Activated naive CD4-positive, alpha-beta T cell treated with anti-CD3 and anti-CD28 coated beads, Interleukin-2, amount 50 U/mL, for 24 hours (primary cell): ENCODE data around the gene FFAR3.

Experiments used
- H3K27ac Mint-ChIP-seq: one replicate; pipeline ENCODE4 v1.8.0; 2021; ENCODE audit warnings: mild to moderate bottlenecking, mixed read lengths
- H3K27me3 Mint-ChIP-seq: one replicate; pipeline ENCODE4 v1.8.0; 2021; ENCODE audit warnings: mixed read lengths
- H3K36me3 Mint-ChIP-seq: one replicate; pipeline ENCODE4 v1.8.0; 2021; ENCODE audit warnings: mixed read lengths
- H3K4me1 Mint-ChIP-seq: one replicate; pipeline ENCODE4 v1.8.0; 2021; ENCODE audit warnings: mixed read lengths
- H3K4me3 Mint-ChIP-seq: one replicate; pipeline ENCODE4 v1.8.0; 2021; ENCODE audit warnings: mild to moderate bottlenecking, mixed read lengths
- H3K9me3 Mint-ChIP-seq: one replicate; pipeline ENCODE4 v1.8.0; 2021; ENCODE audit warnings: mixed read lengths

The FFAR3 gene

DNA sequence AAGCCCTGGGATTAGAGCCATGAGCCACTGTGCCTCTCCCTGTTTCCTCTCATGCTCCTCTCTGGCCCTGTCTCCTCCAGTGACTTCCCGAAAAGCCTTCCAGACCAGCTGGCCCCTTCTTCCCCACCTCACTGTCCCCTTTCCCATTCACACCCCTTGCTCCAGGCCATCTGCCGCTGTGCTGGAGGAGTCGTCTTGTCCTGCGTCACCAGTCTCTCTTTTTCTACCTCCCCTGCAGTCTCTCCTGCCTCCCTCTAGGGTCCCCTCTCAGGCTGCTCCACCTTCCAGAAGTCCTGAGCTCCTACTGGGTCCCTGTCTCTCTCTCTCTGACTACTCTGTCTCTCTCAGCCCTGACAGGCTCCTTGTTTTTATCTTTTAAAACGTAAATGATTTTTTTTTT lies 15.8 kb upstream of the FFAR3 start:
- H3K27ac Mint-ChIP-seq: no peak overlapping the region
- H3K4me3 Mint-ChIP-seq: no peak overlapping the region
- H3K27me3 Mint-ChIP-seq: no peaks in the 10 kb centered on the region
- H3K4me1 Mint-ChIP-seq: peaks cover 19% of the 10 kb centered on the region
- no peaks in the 10 kb centered on the region for H3K36me3 Mint-ChIP-seq
- no peaks in the 10 kb centered on the region for H3K9me3 Mint-ChIP-seq

DNA sequence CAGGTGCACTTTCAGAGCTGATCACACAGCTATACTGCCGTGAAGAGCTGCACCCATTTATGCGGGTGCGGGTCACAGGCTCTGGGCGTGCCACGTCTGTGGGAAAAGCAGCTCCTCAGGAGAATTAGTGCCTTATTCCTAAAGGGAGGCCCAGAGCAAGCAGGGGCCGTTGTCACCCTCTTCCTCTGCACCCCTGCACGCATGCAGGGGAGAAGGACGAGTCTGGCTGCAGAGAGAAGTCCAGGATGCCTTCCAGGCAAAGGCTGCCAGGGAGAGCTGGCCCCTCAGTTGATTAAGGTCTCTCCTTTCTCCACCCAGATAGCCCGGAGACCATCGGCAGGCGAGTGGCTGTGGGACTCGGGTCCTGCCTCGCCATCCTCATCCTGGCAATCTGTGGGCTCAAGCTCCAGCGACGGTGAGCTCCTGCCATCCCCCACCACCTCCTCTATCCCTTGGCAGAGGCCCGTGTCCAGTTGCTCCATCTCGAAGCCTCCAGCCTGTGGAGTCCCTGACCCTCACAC lies 13.7 kb upstream of the FFAR3 start:
- Mint-ChIP-seq H3K4me1 (peaks cover 27% of the 10 kb centered on the region), H3K27ac (no peak overlapping the region), H3K4me3 (no peak overlapping the region), H3K9me3 (no peaks in the 10 kb centered on the region), H3K27me3 (no peaks in the 10 kb centered on the region), H3K36me3 (no peaks in the 10 kb centered on the region)

DNA sequence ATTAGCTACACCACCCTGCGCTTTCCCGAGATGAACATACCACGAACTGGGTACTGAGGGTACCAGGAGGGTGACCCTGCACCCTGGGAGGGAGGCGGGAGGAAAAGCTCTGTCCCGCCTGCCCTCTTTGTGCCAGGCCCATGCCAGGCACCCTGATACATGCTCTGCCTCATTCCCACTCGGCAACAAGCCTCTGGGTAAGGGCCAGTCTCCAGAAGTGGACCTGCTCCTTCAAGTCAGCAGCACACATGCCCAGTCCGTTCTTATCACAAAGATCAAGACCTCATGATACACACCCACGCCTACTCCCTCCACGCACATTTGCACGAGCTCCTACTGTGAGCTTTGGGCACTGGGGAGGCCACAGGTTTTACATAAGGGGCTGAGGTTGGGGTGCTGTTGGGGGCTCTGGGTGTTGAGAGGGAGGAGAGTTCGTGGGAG lies 12.6 kb upstream of the FFAR3 start:
- H3K27ac Mint-ChIP-seq: peak overlapping the region; percentile 70
- H3K4me1 Mint-ChIP-seq: peaks cover 27% of the 10 kb centered on the region
- no peaks in the 10 kb centered on the region for H3K9me3 Mint-ChIP-seq
- H3K36me3 Mint-ChIP-seq: no peaks in the 10 kb centered on the region
- H3K27me3 Mint-ChIP-seq: no peaks in the 10 kb centered on the region
- H3K4me3 Mint-ChIP-seq: no peak overlapping the region

- H3K36me3 Mint-ChIP-seq: no peaks in the 10 kb centered on the region
- H3K9me3 Mint-ChIP-seq: no peaks in the 10 kb centered on the region
- peak overlapping the region; percentile 73 for H3K4me3 Mint-ChIP-seq
- no peaks in the 10 kb centered on the region for H3K27me3 Mint-ChIP-seq
- peaks cover 27% of the 10 kb centered on the region for H3K4me1 Mint-ChIP-seq
- H3K27ac Mint-ChIP-seq: peak overlapping the region; percentile 94
Measured at GRCh38 chr19:35346193-35347052, 11.8 kb upstream of the FFAR3 start.

- Mint-ChIP-seq H3K9me3 (no peaks in the 10 kb centered on the region), H3K27ac (peak within 1 kb of the TSS; percentile 94), H3K4me1 (peaks cover 27% of the 10 kb centered on the region), H3K4me3 (peak within 1 kb of the TSS; percentile 73), H3K27me3 (no peaks in the 10 kb centered on the region), H3K36me3 (no peaks in the 10 kb centered on the region)
Measured at GRCh38 chr19:35347171-35347929, 10.9 kb upstream of the FFAR3 start, which contains the start of gene FFAR1. Gene FFAR1, plus strand, starts transcription at chr19:35347902. Its CDS starts 3,650 bp downstream, at chr19:35351552.

- peak overlapping the region; percentile 94 for H3K27ac Mint-ChIP-seq
- H3K9me3 Mint-ChIP-seq: no peaks in the 10 kb centered on the region
- H3K36me3 Mint-ChIP-seq: no peaks in the 10 kb centered on the region
- no peaks in the 10 kb centered on the region for H3K27me3 Mint-ChIP-seq
- H3K4me3 Mint-ChIP-seq: peak overlapping the region; percentile 73
- H3K4me1 Mint-ChIP-seq: peaks cover 32% of the 10 kb centered on the region
Measured at GRCh38 chr19:35347930-35348298, 10.3 kb upstream of the FFAR3 start.

DNA sequence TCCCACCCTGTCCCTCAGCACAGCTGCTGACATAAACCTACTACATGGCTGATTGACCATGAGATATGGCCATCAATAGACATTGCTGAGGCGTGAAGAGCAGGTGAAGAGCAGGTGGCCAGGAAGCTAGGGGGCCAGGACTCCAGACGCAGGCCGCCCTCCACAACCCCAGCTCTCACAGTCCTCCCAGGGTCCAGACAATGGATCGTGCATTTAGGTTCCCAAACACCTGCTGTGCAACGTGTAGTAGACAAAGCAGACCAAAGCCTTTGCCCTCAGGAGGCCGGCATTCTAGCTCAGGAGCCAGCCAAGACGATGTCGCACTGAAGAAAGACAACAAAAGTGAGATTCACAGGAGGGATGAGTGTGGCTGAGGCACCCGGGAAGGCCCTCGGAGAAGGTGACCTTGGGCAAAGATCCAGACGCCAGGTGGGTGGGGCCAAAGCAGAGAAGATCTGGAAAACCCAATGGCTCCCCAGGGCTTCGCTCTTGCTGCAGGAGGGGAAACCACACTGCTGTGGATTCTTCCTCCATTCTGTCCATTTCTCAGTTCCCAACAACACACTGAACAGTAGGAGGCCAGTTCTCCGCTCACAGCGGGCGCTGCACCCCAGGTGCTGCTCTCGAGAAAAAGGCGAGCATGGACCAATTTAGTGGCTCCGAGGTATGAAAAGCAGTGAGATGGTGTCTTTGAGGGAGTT lies 9.2 kb upstream of the FFAR3 start:
- Mint-ChIP-seq H3K4me3 (no peak overlapping the region), H3K27me3 (no peaks in the 10 kb centered on the region), H3K36me3 (no peaks in the 10 kb centered on the region), H3K27ac (peak overlapping the region; percentile 14), H3K9me3 (no peaks in the 10 kb centered on the region), H3K4me1 (peaks cover 33% of the 10 kb centered on the region)

- H3K36me3 Mint-ChIP-seq: no peaks in the 10 kb centered on the region
- H3K9me3 Mint-ChIP-seq: no peaks in the 10 kb centered on the region
- no peak overlapping the region for H3K4me3 Mint-ChIP-seq
- peak overlapping the region; percentile 14 for H3K27ac Mint-ChIP-seq
- peaks cover 33% of the 10 kb centered on the region for H3K4me1 Mint-ChIP-seq
- no peaks in the 10 kb centered on the region for H3K27me3 Mint-ChIP-seq
Measured at GRCh38 chr19:35349614-35350521, 8.4 kb upstream of the FFAR3 start.

GRCh38 chr19:35350591-35350990 lies 7.7 kb upstream of the FFAR3 start:
- H3K27me3 Mint-ChIP-seq: no peaks in the 10 kb centered on the region
- H3K4me3 Mint-ChIP-seq: no peak overlapping the region
- peak overlapping the region; percentile 30 for H3K27ac Mint-ChIP-seq
- H3K9me3 Mint-ChIP-seq: no peaks in the 10 kb centered on the region
- no peaks in the 10 kb centered on the region for H3K36me3 Mint-ChIP-seq
- H3K4me1 Mint-ChIP-seq: peaks cover 32% of the 10 kb centered on the region

GRCh38 chr19:35351411-35352176 lies 6.7 kb upstream of the FFAR3 start:
- H3K4me1 Mint-ChIP-seq: peaks cover 22% of the 10 kb centered on the region
- no peaks in the 10 kb centered on the region for H3K36me3 Mint-ChIP-seq
- H3K4me3 Mint-ChIP-seq: no peak overlapping the region
- no peaks in the 10 kb centered on the region for H3K27me3 Mint-ChIP-seq
- H3K9me3 Mint-ChIP-seq: no peaks in the 10 kb centered on the region
- no peak overlapping the region for H3K27ac Mint-ChIP-seq

GRCh38 chr19:35352177-35352447 lies 6.1 kb upstream of the FFAR3 start:
- H3K27me3 Mint-ChIP-seq: no peaks in the 10 kb centered on the region
- H3K9me3 Mint-ChIP-seq: no peaks in the 10 kb centered on the region
- peaks cover 17% of the 10 kb centered on the region for H3K4me1 Mint-ChIP-seq
- H3K36me3 Mint-ChIP-seq: no peaks in the 10 kb centered on the region
- no peak overlapping the region for H3K4me3 Mint-ChIP-seq
- no peak overlapping the region for H3K27ac Mint-ChIP-seq

DNA sequence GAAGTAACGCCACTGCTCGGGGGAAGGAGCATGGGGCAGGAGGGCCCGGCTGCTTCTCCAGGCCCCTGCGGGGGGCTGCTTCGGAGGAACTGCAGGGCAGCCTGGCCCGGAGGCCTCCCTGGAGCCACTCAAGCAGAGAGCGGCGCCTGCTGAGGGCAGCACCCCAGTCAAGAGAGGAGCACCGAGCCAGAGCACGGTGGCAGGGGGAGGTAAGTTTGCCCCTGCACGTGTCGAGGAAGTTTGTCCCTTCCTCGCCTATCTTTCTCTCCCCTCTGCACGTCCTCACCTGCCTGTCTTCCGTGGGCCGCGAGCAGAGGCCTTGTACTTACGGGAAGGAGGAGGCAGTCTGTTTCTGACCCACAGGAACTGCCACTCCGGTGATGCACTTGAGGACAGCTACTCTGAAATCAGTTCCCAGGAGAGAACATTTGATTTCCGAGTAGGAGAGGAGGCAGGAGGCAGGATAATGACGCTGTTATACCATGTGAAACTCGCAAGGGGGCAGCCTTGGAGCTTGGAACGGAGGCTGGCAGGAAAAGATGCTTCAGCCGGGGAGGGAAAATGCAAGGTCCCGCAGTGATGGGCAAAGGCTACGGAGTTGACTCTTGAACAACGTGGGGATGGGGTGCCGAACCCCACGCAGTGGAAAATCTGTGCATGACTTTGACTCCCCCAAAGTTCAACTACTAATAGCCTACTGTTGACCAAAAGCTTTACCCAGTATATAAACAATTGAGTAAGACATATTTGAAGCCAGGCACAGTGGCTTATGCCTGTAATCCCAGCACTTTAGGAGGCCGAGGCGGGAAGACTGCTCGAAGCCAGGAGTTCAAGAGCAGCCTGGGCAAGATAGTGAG lies 5.6 kb upstream of the FFAR3 start:
- no peak overlapping the region for H3K4me3 Mint-ChIP-seq
- no peak overlapping the region for H3K27ac Mint-ChIP-seq
- H3K36me3 Mint-ChIP-seq: no peaks in the 10 kb centered on the region
- peaks cover 11% of the 10 kb centered on the region for H3K4me1 Mint-ChIP-seq
- H3K27me3 Mint-ChIP-seq: no peaks in the 10 kb centered on the region
- H3K9me3 Mint-ChIP-seq: no peaks in the 10 kb centered on the region

DNA sequence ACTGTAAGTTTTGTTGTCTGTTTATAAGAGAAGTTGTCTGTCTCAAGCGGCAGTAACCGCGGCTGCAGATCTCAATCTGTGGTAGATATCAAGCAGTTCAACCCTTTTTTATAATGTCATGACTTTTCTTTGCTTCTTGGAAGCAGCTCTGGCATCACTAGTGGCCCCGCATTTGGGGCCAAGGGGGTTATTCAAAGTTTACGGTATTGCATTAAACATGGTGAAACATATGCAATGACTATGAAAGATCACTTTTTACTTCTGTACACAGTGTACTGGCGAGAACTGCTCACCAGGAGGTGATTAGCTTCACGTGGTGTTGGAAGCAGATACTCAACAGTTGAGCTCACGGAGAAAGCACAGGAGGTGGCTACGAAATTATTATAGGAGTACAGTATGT lies 4.6 kb upstream of the FFAR3 start:
- Mint-ChIP-seq H3K36me3 (no peaks in the 10 kb centered on the region), H3K9me3 (no peaks in the 10 kb centered on the region), H3K4me3 (no peak overlapping the region), H3K27ac (no peak overlapping the region), H3K4me1 (peaks cover 13% of the 10 kb centered on the region), H3K27me3 (no peaks in the 10 kb centered on the region)

GRCh38 chr19:35354898-35355297 lies 3.4 kb upstream of the FFAR3 start:
- Mint-ChIP-seq H3K4me3 (no peak overlapping the region), H3K27ac (no peak overlapping the region), H3K36me3 (no peaks in the 10 kb centered on the region), H3K9me3 (no peaks in the 10 kb centered on the region), H3K4me1 (peaks cover 13% of the 10 kb centered on the region), H3K27me3 (no peaks in the 10 kb centered on the region)
